ENCODE measurements around the gene RPS14. TPM values are rescaled to one million over a fixed set of nuclear protein-coding genes. Genes with fewer than 3 reads are reported as not detected.

Gene RPS14
- total RNA-seq, 1 donor from 2014 or later, result 1,578 TPM

DNA sequence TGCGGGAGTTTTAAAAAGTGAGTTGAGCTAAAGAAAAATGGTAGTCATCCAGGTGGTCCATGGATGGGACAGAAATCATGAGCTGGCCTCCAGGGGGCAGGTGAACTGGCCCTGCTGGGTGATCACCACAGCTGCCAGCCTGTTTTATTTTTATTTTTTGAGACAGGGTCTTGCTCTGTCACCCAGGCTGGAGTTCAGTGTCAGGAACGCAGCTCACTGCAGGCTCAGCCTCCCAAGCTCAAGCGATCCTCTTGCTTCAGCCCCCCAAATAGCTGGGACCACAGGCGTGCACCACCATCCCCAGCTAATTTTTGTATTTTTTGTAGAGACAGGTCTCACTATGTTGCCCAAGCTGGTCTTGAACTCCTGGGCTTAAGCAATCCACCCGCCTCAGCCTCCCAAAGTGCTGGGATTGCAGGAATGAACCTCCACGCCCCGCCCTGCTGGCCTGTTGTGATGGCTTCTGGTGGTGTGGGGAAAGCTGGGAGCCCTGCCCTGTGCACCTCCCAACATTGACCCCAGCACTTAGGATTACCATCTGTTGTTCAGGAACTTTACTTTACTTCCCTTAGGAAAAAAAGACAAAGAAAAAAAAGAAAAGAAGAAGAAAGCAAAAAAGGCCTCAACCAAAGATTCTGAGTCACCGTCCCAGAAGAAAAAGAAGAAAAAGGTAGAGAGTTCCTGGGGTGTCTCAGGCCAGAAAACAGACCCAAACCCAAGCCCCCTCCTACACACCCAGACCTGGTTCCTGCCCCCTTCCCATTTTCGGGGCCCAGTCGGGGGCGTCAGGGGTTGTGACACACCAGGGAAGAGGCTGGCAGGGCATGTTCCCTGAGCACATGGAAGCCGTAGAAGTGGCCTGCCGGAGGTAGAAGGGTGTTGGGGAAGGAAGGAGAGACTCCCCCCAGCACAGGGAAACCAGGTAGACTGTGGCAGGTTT is 51.5 kb downstream of the RPS14 start:
- H3K9me3 ChIP-seq, result no peaks in the 10 kb centered on the region

DNA sequence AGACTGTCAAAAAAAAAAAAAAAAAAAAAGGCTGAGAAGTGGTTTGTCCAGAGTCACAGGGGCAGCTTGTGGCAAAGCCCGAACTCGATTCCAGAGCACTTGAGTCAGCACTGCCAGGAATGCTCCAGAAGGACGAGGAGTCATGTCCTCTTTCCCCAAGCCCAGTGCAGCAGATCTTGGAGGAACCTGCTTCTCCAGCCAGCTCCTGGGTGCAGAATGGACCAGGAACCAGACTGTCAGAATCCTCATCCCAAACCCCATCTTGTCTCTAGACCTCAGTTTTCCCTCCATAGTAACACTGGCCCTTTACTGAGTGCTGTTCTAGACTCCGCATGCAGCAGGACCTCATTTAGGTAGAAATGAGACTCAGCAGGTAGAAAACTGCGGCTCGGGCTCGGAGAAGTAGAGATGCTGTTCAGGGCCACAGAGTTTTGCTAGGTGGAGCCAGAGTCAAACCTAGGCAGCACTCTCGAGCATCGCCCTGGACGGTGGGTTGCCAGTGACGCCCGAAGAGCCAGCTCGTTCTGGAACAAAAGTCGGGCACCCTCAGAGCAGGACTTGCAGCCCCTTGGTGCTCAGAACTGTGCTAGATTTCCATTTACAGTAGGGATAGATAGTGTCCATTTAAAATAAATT is 52.3 kb downstream of the RPS14 start:
- DNase-seq (no peak), ATAC-seq (no peak)
- Histone ChIP-seq H3K9me3 (no peaks in the 10 kb centered on the region), H3K4me3 (no peak overlapping the region), H3K27me3 (no peaks in the 10 kb centered on the region), H3K36me3 (peaks cover 93% of the 10 kb centered on the region), H3K27ac (no peak overlapping the region), H3K4me1 (no peaks in the 10 kb centered on the region)
- TF ChIP-seq, protein P1, sequence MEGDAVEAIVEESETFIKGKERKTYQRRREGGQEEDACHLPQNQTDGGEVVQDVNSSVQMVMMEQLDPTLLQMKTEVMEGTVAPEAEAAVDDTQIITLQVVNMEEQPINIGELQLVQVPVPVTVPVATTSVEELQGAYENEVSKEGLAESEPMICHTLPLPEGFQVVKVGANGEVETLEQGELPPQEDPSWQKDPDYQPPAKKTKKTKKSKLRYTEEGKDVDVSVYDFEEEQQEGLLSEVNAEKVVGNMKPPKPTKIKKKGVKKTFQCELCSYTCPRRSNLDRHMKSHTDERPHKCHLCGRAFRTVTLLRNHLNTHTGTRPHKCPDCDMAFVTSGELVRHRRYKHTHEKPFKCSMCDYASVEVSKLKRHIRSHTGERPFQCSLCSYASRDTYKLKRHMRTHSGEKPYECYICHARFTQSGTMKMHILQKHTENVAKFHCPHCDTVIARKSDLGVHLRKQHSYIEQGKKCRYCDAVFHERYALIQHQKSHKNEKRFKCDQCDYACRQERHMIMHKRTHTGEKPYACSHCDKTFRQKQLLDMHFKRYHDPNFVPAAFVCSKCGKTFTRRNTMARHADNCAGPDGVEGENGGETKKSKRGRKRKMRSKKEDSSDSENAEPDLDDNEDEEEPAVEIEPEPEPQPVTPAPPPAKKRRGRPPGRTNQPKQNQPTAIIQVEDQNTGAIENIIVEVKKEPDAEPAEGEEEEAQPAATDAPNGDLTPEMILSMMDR (IDR thresholded peaks at IDR 0.05), result no peak
- intact Hi-C loops (cut with DNase I), result no loop called here

More for the DNA sequence above, 51.5 kb downstream of the RPS14 start:
- no peak for ATAC-seq
- intact Hi-C loops (cut with DNase I), result no loop called here
- H3K27me3 ChIP-seq, result no peaks in the 10 kb centered on the region
- no peak overlapping the region for H3K27ac ChIP-seq
- no peak overlapping the region for H3K4me3 ChIP-seq
- H3K36me3 ChIP-seq, result peaks cover 93% of the 10 kb centered on the region
- no peaks in the 10 kb centered on the region for H3K4me1 ChIP-seq
- no peak for DNase-seq
- TF ChIP-seq, protein P1 (IDR thresholded peaks at IDR 0.05), result no peak

DNA sequence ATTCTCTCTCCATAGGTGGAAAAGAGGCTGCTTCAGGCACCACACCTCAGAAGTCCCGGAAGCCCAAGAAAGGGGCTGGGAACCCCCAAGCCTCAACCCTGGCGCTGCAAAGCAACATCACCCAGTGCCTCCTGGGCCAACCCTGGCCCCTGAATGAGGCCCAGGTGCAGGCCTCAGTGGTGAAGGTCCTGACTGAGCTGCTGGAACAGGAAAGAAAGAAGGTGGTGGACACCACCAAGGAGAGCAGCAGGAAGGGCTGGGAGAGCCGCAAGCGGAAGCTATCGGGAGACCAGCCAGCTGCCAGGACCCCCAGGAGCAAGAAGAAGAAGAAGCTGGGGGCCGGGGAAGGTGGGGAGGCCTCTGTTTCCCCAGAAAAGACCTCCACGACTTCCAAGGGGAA is 53.3 kb downstream of the RPS14 start:
- Histone ChIP-seq H3K4me3 (no peak overlapping the region), H3K4me1 (no peaks in the 10 kb centered on the region), H3K36me3 (peaks cover 93% of the 10 kb centered on the region), H3K27me3 (no peaks in the 10 kb centered on the region), H3K9me3 (no peaks in the 10 kb centered on the region), H3K27ac (no peak overlapping the region)
- DNase-seq (no peak), ATAC-seq (no peak)
- TF ChIP-seq, protein P1 (IDR thresholded peaks at IDR 0.05), result no peak
- intact Hi-C loops (cut with DNase I), result no loop called here

DNA sequence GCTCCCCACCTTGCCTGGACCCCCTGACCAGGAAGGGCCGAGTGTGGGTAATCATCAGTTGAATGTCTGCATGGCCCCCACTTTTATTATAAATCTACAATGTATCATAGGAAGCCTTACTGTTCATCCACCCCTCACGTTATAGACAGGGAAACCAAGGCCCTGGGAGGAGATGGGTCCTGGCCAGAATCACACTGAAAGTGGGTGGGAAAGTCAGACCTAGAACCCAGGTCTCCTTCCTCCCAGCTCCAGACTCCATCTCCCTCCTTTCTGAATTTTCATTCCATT is 53.9 kb downstream of the RPS14 start:
- TF ChIP-seq, protein P1 (IDR thresholded peaks at IDR 0.05), result no peak
- ATAC-seq, result no peak
- no peak for DNase-seq
- intact Hi-C loops (cut with DNase I), result no loop called here
- no peak overlapping the region for H3K4me3 ChIP-seq
- H3K27me3 ChIP-seq, result no peaks in the 10 kb centered on the region
- no peak overlapping the region for H3K27ac ChIP-seq
- no peaks in the 10 kb centered on the region for H3K4me1 ChIP-seq
- H3K36me3 ChIP-seq, result peaks cover 93% of the 10 kb centered on the region
- no peaks in the 10 kb centered on the region for H3K9me3 ChIP-seq

DNA sequence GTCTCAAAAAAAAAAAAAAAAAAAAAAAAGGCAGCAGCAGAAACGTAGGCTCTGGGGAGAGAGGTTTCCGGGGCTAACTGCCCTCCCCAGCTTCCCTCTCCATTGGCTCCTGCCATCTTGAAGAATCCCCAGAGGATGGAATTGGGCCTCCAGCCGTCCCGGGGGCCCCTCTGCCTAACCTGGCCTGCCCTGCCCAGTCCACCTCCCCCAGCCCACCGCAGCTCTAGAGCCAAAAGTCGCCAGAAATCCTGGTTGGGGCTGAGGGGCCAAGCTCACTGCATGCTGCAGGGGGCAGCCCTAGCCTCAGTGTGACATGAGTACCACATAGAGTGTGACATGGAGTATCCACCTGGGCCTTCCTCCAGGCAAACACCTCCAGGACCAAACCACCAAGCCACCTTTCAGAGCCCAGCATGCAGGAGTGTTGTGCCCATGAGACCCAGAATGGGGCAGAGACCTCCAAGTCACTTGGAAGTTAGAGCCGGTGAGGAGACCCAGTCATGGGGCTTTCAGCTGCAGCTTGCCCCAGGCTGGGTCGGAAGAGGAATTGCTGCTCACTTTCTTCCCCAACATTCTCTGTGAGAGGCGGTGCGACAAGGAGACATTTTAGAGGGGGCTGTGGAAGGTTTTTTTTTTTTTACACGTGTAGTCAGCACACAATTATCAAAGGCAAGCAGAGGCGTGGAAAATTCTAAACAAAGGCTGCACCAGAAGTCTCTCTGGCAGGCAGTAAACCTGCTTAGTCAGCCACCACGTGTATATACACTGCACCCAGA is 54.4 kb downstream of the RPS14 start:
- DNase-seq (no peak), ATAC-seq (no peak)
- intact Hi-C loops (cut with DNase I), result no loop called here
- no peaks in the 10 kb centered on the region for H3K4me1 ChIP-seq
- H3K4me3 ChIP-seq, result no peak overlapping the region
- TF ChIP-seq, protein P1 (IDR thresholded peaks at IDR 0.05), result no peak
- H3K27me3 ChIP-seq, result no peaks in the 10 kb centered on the region
- H3K9me3 ChIP-seq, result no peaks in the 10 kb centered on the region
- H3K27ac ChIP-seq, result no peak overlapping the region
- peaks cover 93% of the 10 kb centered on the region for H3K36me3 ChIP-seq
